HCT116 (cell line): ENCODE results near the gene GADD45G. TPM values are rescaled to one million over a fixed set of nuclear protein-coding genes. Genes with fewer than 3 reads are reported as not detected.

Experiments used
- ATAC-seq: fragments of 200-7000 bp; cut with Tn5 transposase; 2 replicates; pipeline ENCODE4 v1.9.1; 2020; ENCODE audit warnings: mild to moderate bottlenecking, moderate library complexity
- BruUV-seq: library from RNA; stranded (reverse); fragments of 400-500 nt; replicated peaks from 2 replicates; lab custom pipeline; 2021; lab: Mats Ljungman, UMichigan
- CTCF ChIA-PET: fragments of 300-600 bp; sonication (Branson Sonifier 250); formaldehyde crosslinking; loops from one replicate; lab custom pipeline; 2021; ENCODE audit warnings: antibody characterized with exemption; lab: Charles Lee
- POLR2A ChIA-PET: fragments of 300-600, 350-600 bp; sonication (Branson Sonifier 250); formaldehyde crosslinking; loops from one replicate; lab custom pipeline; 2021; ENCODE audit warnings: antibody characterized with exemption; lab: Charles Lee
- RAD21 ChIA-PET, 2 experiments: fragments of 300-600 bp; sonication (Branson Sonifier 250); formaldehyde crosslinking; loops; one replicate each; lab custom pipeline; 2023; ENCODE audit warnings: low total read pairs in 2 of 2; ENCODE audit not compliant: uncharacterized antibody in 2 of 2, unreplicated experiment in 2 of 2, low non-redundant PET in 1 of 2; lab: Charles Lee
- DNase-seq: peaks from one replicate; pipeline ENCODE4 v3.0.0-alpha.2; 2010; ENCODE audit warnings: low read depth, low spot score
- H2AFZ ChIP-seq: fragments of 200-600 bp; shearing (Covaris generic), sonication (generic); 2 replicates; pipeline ENCODE4 v1.6.1; 2017; ENCODE audit warnings: low read depth, mixed run types, mixed read lengths, antibody characterized with exemption, low read length; ENCODE audit not compliant: poor library complexity, severe bottlenecking
- H3K27ac ChIP-seq: 2 replicates; pipeline ENCODE4 v1.5.1; 2012; ENCODE audit warnings: low read depth, low read length
- H3K27me3 ChIP-seq: fragments of 200-600 bp; sonication (generic); 2 replicates; pipeline ENCODE4 v1.6.1; 2016; ENCODE audit warnings: mixed run types, low read length, mixed read lengths; ENCODE audit not compliant: insufficient read depth
- H3K36me3 ChIP-seq, 2 experiments: fragments of 200-500 bp in 1 of 2; fragments of 200-600 bp in 1 of 2; sonication (Bioruptor generic) in 1 of 2; sonication (generic) in 1 of 2; 2 replicates each; pipeline versions ENCODE4 v1.5.1 to v1.6.1; 2014 to 2016; ENCODE audit warnings: low read length in 2 of 2, inconsistent platforms in 1 of 2, mixed read lengths in 1 of 2, mixed run types in 1 of 2; ENCODE audit not compliant: insufficient read depth in 2 of 2, control insufficient read depth in 1 of 2
- H3K4me1 ChIP-seq, 2 experiments: fragments of 200-600 bp in 1 of 2; sonication (generic) in 1 of 2; 2 replicates each; pipeline versions ENCODE4 v1.5.1 to v1.6.1; 2012 to 2017; ENCODE audit warnings: low read length in 2 of 2, inconsistent platforms in 1 of 2, mild to moderate bottlenecking in 1 of 2, mixed read lengths in 1 of 2, mixed run types in 1 of 2, moderate library complexity in 1 of 2; ENCODE audit not compliant: insufficient read depth in 2 of 2, control insufficient read depth in 1 of 2
- H3K4me2 ChIP-seq: fragments of 200-600 bp; sonication (generic); 2 replicates; pipeline ENCODE4 v1.6.1; 2017; ENCODE audit warnings: mixed run types, low read length, mixed read lengths
- H3K4me3 ChIP-seq, 2 experiments: fragments of 200-600 bp in 1 of 2; sonication (generic) in 1 of 2; replicated peaks in 1 of 2; 2 replicates each; pipeline ENCODE4 v1.5.1; 2011 to 2016; ENCODE audit warnings: low read length in 2 of 2, control low read depth in 1 of 2, low read depth in 1 of 2, mild to moderate bottlenecking in 1 of 2, mixed read lengths in 1 of 2, mixed run types in 1 of 2
- H3K79me2 ChIP-seq: fragments of 200-600 bp; sonication (generic); 2 replicates; pipeline ENCODE4 v1.6.1; 2017; ENCODE audit warnings: mild to moderate bottlenecking, mixed run types, low read length, moderate library complexity, mixed read lengths; ENCODE audit not compliant: insufficient read depth
- H3K9ac ChIP-seq: fragments of 200-600 bp; sonication (generic); 2 replicates; pipeline ENCODE4 v1.6.1; 2016; ENCODE audit warnings: low read length, mixed read lengths
- H3K9me2 ChIP-seq: fragments of 200-600 bp; sonication (generic), shearing (Covaris generic); 2 replicates; pipeline ENCODE4 v1.6.1; 2017; ENCODE audit warnings: mixed run types, mild to moderate bottlenecking, moderate library complexity; ENCODE audit not compliant: insufficient read depth
- H3K9me3 ChIP-seq, 2 experiments: fragments of 200-500 bp in 1 of 2; fragments of 200-600 bp in 1 of 2; sonication (Bioruptor generic) in 1 of 2; sonication (generic) in 1 of 2; 2 replicates each; pipeline ENCODE4 v1.6.1; 2014 to 2017; ENCODE audit warnings: low read length in 2 of 2, mixed read lengths in 2 of 2, inconsistent platforms in 1 of 2, low read depth in 1 of 2, mild to moderate bottlenecking in 1 of 2, mixed run types in 1 of 2, moderate library complexity in 1 of 2; ENCODE audit not compliant: control insufficient read depth in 1 of 2, insufficient read depth in 1 of 2
- H4K20me1 ChIP-seq: fragments of 200-600 bp; sonication (generic), shearing (Covaris generic); 2 replicates; pipeline ENCODE4 v1.6.1; 2017; ENCODE audit warnings: mixed run types, mild to moderate bottlenecking, moderate library complexity; ENCODE audit not compliant: insufficient read depth
- CBX3 ChIP-seq: IDR thresholded peaks from 2 replicates; pipeline ENCODE4 v1.6.1; 2012; ENCODE audit warnings: low read depth
- CEBPB ChIP-seq: IDR thresholded peaks from 2 replicates; pipeline ENCODE4 v1.6.1; 2012; ENCODE audit warnings: low read depth
- EGR1 ChIP-seq: IDR thresholded peaks from 2 replicates; pipeline ENCODE4 v1.6.1; 2012; ENCODE audit warnings: low read depth
- EZH2 ChIP-seq: fragments of 200-600 bp; sonication (generic); IDR thresholded peaks from 2 replicates; pipeline ENCODE4 v1.6.1; 2017; ENCODE audit warnings: antibody characterized with exemption, mixed run types
- EZH2phosphoT487 ChIP-seq: fragments of 200-600 bp; IDR thresholded peaks from 2 replicates; pipeline ENCODE4 v1.6.1; 2018; ENCODE audit warnings: antibody characterized with exemption, borderline replicate concordance
- FOSL1 ChIP-seq: IDR thresholded peaks from 2 replicates; pipeline ENCODE4 v1.6.1; 2012; ENCODE audit warnings: low read depth
- POLR2A ChIP-seq: IDR thresholded peaks from 2 replicates; pipeline ENCODE4 v1.7.0; 2011; ENCODE audit warnings: borderline replicate concordance; ENCODE audit not compliant: insufficient read depth, insufficient read length; ENCODE audit errors: extremely low read depth
- POLR2AphosphoS5 ChIP-seq: IDR thresholded peaks from 2 replicates; pipeline ENCODE4 v1.6.1; 2011; ENCODE audit warnings: mild to moderate bottlenecking, low read depth, low read length, moderate library complexity
- RAD21 ChIP-seq: IDR thresholded peaks from 2 replicates; pipeline ENCODE4 v1.6.1; 2012; ENCODE audit warnings: low read depth, mild to moderate bottlenecking
- SIN3A ChIP-seq: IDR thresholded peaks from 2 replicates; pipeline ENCODE4 v1.6.1; 2012; ENCODE audit warnings: low read depth
- SP1 ChIP-seq: IDR thresholded peaks from 2 replicates; pipeline ENCODE4 v1.6.1; 2012; ENCODE audit warnings: low read depth
- SRF ChIP-seq: IDR thresholded peaks from 2 replicates; pipeline ENCODE4 v1.6.1; 2012; ENCODE audit warnings: low read depth
- TCF7L2 ChIP-seq: IDR thresholded peaks from 2 replicates; pipeline ENCODE4 v1.7.0; 2011; ENCODE audit warnings: borderline replicate concordance, inconsistent platforms; ENCODE audit not compliant: insufficient read depth, insufficient read length; ENCODE audit errors: extremely low read depth
- ZFX ChIP-seq: fragments of 450-650 bp; IDR thresholded peaks from 2 replicates; pipeline ENCODE4 v1.6.1; 2017
- ZNF274 ChIP-seq: fragments of 200-500 bp; sonication (Bioruptor generic); IDR thresholded peaks from 2 replicates; pipeline ENCODE4 v1.6.1; 2014; ENCODE audit warnings: mild to moderate bottlenecking, low read depth, low read length, inconsistent platforms
- intact Hi-C: fragments of 100-400 bp; cut with micrococcal nuclease; formaldehyde crosslinking; loops from 2 replicates; pipeline ENCODE4 v1.10.0; 2022
- total RNA-seq: library from RNA; stranded (reverse); gene quantifications from one replicate; pipeline ENCODE4 v1.2.1, GENCODE V29; 2021; ENCODE audit not compliant: unreplicated experiment
- TF ChIP-seq, protein P1 (sequence below): IDR thresholded peaks from 2 replicates; pipeline ENCODE4 v1.6.1; 2012
- TF ChIP-seq, protein P2 (sequence below): IDR thresholded peaks from 2 replicates; pipeline ENCODE4 v1.6.1; 2012
- TF ChIP-seq, protein P3 (sequence below): IDR thresholded peaks from 2 replicates; pipeline ENCODE4 v1.6.1; 2012; ENCODE audit warnings: low read depth
- TF ChIP-seq, protein P4 (sequence below), 3 experiments: fragments of 200-600 bp in 1 of 3; sonication (generic) in 1 of 3; IDR thresholded peaks in 2 of 3; conservative IDR thresholded peaks in 1 of 3; 2 replicates each; pipeline ENCODE4 v1.5.1; 2012 to 2017; ENCODE audit warnings: low read depth in 2 of 3, low read length in 2 of 3, antibody characterized with exemption in 1 of 3, borderline replicate concordance in 1 of 3, control low read depth in 1 of 3, mild to moderate bottlenecking in 1 of 3, mixed read lengths in 1 of 3, mixed run types in 1 of 3, moderate library complexity in 1 of 3; ENCODE audit not compliant: insufficient read depth in 1 of 3

The GADD45G gene
- total RNA-seq, 1 experiment from 2014 or later: not detected

DNA sequence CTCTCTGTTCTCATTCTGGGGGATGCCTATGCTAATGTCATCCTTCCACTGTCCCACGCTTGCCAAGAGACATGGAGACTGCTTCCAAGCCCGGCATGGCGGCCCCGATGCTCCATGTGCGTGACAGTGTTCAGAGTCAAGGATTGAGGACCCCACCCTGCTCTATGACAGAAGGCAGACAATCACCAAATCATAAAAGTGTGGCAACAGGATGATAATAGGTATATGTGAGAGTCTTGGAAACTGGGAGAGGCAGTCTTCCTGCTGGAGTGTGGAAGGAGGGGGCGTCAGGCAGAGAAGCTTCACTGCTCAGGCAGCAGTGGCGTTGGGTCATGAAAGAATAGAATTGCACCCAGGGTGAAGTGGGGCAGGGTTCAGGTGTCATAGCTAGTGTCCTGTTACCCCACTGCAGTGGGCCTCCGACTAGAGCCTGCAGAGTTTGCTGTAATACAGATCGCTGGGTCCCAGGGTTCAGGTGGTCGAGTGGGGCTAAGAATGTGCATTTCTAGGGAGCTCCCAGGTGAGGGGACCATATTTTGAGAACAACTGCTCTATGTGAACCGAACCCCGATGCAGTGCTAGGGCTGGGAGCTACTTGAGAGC, 12.5 kb upstream of the GADD45G start:
- CTCF ChIA-PET: interaction anchor here (1.0 to 4.0 kb wide), 6 partner anchors 9 to 510 kb away, joined by 3 to 39 read pairs (median 10); no protein-coding TSS in a partner anchor
- Histone ChIP-seq H3K9me2 (no peaks in the 10 kb centered on the region), H3K4me3 (no peak overlapping the region), H3K9me3 (no peaks in the 10 kb centered on the region), H3K9ac (no peak overlapping the region), H4K20me1 (no peaks in the 10 kb centered on the region), H3K4me1 (peaks cover 7 to 8% of the 10 kb centered on the region in 2 experiments; a peak in 2 of 4 replicates), H2AFZ (no peak overlapping the region), H3K4me2 (no peak overlapping the region), H3K79me2 (no peaks in the 10 kb centered on the region), H3K27ac (no peak overlapping the region), H3K27me3 (peaks cover 9% of the 10 kb centered on the region; the same call in 1 of the 2 replicates), H3K36me3 (no peaks in the 10 kb centered on the region)
- DNase-seq (no peak), ATAC-seq (no peak)
- no TSS peak for BruUV-seq
- intact Hi-C loops: no loop called here
- RAD21 ChIA-PET: interaction anchor here in 1 of 2 experiments (1.1 to 1.9 kb wide), 2 partner anchors 11 to 507 kb away, joined by 3 to 6 read pairs; no protein-coding TSS in a partner anchor
- POLR2A ChIA-PET: no interaction called here
- no peak for TF ChIP-seq CEBPB
- TF ChIP-seq SIN3A: no peak
- TF ChIP-seq SRF: no peak
- TF ChIP-seq CBX3: no peak
- TF ChIP-seq SP1: no peak
- no peak for TF ChIP-seq POLR2A
- no peak for TF ChIP-seq ZNF274
- TF ChIP-seq, protein P1, sequence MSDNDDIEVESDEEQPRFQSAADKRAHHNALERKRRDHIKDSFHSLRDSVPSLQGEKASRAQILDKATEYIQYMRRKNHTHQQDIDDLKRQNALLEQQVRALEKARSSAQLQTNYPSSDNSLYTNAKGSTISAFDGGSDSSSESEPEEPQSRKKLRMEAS: no peak
- no peak for TF ChIP-seq EGR1
- TF ChIP-seq RAD21: no peak
- TF ChIP-seq, protein P2, sequence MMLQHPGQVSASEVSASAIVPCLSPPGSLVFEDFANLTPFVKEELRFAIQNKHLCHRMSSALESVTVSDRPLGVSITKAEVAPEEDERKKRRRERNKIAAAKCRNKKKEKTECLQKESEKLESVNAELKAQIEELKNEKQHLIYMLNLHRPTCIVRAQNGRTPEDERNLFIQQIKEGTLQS: no peak
- no peak for TF ChIP-seq EZH2
- TF ChIP-seq EZH2phosphoT487: no peak
- no peak for TF ChIP-seq FOSL1
- TF ChIP-seq ZFX: no peak
- no peak for TF ChIP-seq TCF7L2
- TF ChIP-seq, protein P3, sequence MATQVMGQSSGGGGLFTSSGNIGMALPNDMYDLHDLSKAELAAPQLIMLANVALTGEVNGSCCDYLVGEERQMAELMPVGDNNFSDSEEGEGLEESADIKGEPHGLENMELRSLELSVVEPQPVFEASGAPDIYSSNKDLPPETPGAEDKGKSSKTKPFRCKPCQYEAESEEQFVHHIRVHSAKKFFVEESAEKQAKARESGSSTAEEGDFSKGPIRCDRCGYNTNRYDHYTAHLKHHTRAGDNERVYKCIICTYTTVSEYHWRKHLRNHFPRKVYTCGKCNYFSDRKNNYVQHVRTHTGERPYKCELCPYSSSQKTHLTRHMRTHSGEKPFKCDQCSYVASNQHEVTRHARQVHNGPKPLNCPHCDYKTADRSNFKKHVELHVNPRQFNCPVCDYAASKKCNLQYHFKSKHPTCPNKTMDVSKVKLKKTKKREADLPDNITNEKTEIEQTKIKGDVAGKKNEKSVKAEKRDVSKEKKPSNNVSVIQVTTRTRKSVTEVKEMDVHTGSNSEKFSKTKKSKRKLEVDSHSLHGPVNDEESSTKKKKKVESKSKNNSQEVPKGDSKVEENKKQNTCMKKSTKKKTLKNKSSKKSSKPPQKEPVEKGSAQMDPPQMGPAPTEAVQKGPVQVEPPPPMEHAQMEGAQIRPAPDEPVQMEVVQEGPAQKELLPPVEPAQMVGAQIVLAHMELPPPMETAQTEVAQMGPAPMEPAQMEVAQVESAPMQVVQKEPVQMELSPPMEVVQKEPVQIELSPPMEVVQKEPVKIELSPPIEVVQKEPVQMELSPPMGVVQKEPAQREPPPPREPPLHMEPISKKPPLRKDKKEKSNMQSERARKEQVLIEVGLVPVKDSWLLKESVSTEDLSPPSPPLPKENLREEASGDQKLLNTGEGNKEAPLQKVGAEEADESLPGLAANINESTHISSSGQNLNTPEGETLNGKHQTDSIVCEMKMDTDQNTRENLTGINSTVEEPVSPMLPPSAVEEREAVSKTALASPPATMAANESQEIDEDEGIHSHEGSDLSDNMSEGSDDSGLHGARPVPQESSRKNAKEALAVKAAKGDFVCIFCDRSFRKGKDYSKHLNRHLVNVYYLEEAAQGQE: no peak
- no peak for TF ChIP-seq POLR2AphosphoS5
- TF ChIP-seq, protein P4, sequence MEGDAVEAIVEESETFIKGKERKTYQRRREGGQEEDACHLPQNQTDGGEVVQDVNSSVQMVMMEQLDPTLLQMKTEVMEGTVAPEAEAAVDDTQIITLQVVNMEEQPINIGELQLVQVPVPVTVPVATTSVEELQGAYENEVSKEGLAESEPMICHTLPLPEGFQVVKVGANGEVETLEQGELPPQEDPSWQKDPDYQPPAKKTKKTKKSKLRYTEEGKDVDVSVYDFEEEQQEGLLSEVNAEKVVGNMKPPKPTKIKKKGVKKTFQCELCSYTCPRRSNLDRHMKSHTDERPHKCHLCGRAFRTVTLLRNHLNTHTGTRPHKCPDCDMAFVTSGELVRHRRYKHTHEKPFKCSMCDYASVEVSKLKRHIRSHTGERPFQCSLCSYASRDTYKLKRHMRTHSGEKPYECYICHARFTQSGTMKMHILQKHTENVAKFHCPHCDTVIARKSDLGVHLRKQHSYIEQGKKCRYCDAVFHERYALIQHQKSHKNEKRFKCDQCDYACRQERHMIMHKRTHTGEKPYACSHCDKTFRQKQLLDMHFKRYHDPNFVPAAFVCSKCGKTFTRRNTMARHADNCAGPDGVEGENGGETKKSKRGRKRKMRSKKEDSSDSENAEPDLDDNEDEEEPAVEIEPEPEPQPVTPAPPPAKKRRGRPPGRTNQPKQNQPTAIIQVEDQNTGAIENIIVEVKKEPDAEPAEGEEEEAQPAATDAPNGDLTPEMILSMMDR (IDR thresholded peaks at IDR 0.05 in 2 of 3, conservative IDR thresholded peaks at IDR 0.05 in 1 of 3; ENCODE audit: borderline replicate concordance in 1 of 3, insufficient read depth in 1 of 3, low read depth in 2 of 3, low read length in 2 of 3): no peak
